ENCODE measurements around the gene ZDHHC14. TPM values are rescaled to one million over a fixed set of nuclear protein-coding genes. Genes with fewer than 3 reads are reported as not detected.
"Not testable (repeated sequence)": the region's sequence is repeated elsewhere in the genome, so short reads cannot be mapped to it uniquely, and the experiment has no call there.

Gene ZDHHC14
- total and polyA plus RNA-seq, 4 donors = 12.3 to 46.8 (median 28.1) TPM

DNA sequence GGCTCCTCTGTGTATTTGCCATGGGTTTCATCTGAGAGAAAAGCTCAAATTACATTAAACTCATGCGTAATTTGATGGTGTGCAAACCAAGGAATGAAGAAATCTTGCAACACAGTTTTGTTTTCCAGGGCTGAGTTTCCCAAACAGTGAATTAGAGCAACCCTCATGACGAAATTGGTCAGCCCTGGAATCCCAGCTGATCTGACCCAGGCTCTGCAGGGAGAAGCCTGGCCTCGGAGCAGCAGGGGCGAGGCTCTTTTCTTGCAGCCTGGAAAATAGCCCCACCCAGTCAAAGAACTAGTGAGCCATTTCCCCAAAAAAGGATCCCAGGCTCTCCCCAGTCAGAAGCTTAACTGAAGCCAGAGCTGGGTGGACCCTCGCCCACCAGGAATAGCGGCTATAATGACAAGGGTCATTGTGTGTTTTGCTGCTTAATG, 334.8 kb downstream of the ZDHHC14 start:
- H3K27me3 ChIP-seq (ENCODE audit: control insufficient read depth, insufficient read depth, low read length) = no peaks in the 10 kb centered on the region
- no peak overlapping the region for H3K4me3 ChIP-seq (ENCODE audit: low read depth, low read length)
- H3K36me3 ChIP-seq (ENCODE audit: control insufficient read depth, insufficient read depth, low read length) = no peaks in the 10 kb centered on the region
- DNase-seq (ENCODE audit: low read depth in 4 of 6, low spot score in 6 of 6) = peak in 1 of 6 donors; percentile 43
- H3K4me1 ChIP-seq (ENCODE audit: control insufficient read depth, insufficient read depth, low read length) = peaks cover 5% of the 10 kb centered on the region
- H3K9me3 ChIP-seq (ENCODE audit: control insufficient read depth, insufficient read depth, low read length) = no peaks in the 10 kb centered on the region
- H3K27ac ChIP-seq (ENCODE audit: low read depth, low read length) = no peak overlapping the region
- 75% methylated on average over 4 of the region's 6 CpGs for WGBS (ENCODE audit: insufficient coverage)

DNA sequence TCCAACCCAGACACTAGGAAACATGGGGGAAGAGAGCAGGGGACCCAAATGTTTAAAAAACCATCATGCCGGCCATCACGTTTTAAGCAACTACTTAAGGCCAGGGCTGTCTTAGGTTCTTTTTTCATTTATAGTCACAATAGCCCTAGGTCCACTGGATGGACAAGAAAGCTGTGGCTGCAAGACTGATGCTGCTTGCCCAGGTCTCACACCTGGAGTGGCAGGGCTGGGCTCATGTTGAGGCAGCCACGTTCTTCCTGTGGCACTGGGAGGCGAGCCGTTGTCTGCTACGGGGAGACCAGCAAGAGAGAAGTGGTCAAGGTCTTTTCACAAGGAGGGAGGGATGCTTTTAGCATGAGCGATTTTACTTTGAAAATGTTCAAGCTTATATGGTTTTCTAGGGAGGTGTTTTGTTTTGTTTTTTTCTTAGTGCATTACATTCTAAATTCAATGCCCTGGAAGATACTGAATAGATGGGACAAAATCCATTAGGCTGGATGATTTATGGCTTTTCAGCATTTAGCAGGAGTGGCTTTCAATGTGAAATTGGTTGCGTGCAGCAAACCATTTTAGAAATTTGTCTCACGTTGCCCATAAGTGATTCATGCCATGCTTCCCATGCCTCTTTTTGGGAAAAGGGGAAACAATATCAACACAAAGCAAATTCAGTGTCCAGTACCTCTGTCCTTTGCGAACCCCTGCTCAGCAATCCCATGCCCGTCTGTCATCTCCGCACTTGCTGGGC, 335.4 kb downstream of the ZDHHC14 start:
- 46% methylated on average over 9 of the region's 12 CpGs for WGBS (ENCODE audit: insufficient coverage)

DNA sequence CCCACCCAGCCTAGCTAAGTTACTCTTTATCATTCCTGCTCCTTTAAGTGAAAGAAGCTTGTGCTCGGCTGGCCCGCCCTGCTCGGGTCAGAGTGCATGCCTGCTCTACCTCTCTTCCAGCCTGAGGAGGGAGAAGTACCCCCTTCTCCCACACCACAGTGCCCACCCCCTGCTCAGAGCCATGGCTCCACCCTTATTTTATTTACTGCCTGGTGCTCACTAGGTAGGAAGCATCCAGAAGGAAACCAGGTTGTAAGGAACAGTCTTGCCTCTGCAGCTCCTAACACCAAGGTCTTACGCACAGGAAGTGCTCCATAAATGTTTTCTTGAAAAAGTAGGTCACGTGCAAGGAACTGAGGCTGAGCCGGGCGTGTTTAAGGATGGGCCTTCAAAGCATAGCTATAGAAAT, 336.4 kb downstream of the ZDHHC14 start:
- no peak overlapping the region for H3K27ac ChIP-seq (ENCODE audit: low read depth, low read length)
- H3K27me3 ChIP-seq (ENCODE audit: control insufficient read depth, insufficient read depth, low read length) = no peaks in the 10 kb centered on the region
- peaks cover 5% of the 10 kb centered on the region for H3K4me1 ChIP-seq (ENCODE audit: control insufficient read depth, insufficient read depth, low read length)
- no peak for DNase-seq (ENCODE audit: low read depth in 4 of 6, low spot score in 6 of 6)
- 77% methylated on average over 5 of the region's 7 CpGs for WGBS (ENCODE audit: insufficient coverage)
- H3K4me3 ChIP-seq (ENCODE audit: low read depth, low read length) = no peak overlapping the region
- H3K36me3 ChIP-seq (ENCODE audit: control insufficient read depth, insufficient read depth, low read length) = no peaks in the 10 kb centered on the region
- H3K9me3 ChIP-seq (ENCODE audit: control insufficient read depth, insufficient read depth, low read length) = no peaks in the 10 kb centered on the region

More for the DNA sequence above, 335.4 kb downstream of the ZDHHC14 start:
- no peaks in the 10 kb centered on the region for H3K36me3 ChIP-seq (ENCODE audit: control insufficient read depth, insufficient read depth, low read length)
- H3K27me3 ChIP-seq (ENCODE audit: control insufficient read depth, insufficient read depth, low read length) = no peaks in the 10 kb centered on the region
- H3K4me3 ChIP-seq (ENCODE audit: low read depth, low read length) = no peak overlapping the region
- peak in 1 of 6 donors; percentile 57 for DNase-seq (ENCODE audit: low read depth in 4 of 6, low spot score in 6 of 6)
- no peak overlapping the region for H3K27ac ChIP-seq (ENCODE audit: low read depth, low read length)
- peaks cover 5% of the 10 kb centered on the region for H3K4me1 ChIP-seq (ENCODE audit: control insufficient read depth, insufficient read depth, low read length)
- H3K9me3 ChIP-seq (ENCODE audit: control insufficient read depth, insufficient read depth, low read length) = no peaks in the 10 kb centered on the region

DNA sequence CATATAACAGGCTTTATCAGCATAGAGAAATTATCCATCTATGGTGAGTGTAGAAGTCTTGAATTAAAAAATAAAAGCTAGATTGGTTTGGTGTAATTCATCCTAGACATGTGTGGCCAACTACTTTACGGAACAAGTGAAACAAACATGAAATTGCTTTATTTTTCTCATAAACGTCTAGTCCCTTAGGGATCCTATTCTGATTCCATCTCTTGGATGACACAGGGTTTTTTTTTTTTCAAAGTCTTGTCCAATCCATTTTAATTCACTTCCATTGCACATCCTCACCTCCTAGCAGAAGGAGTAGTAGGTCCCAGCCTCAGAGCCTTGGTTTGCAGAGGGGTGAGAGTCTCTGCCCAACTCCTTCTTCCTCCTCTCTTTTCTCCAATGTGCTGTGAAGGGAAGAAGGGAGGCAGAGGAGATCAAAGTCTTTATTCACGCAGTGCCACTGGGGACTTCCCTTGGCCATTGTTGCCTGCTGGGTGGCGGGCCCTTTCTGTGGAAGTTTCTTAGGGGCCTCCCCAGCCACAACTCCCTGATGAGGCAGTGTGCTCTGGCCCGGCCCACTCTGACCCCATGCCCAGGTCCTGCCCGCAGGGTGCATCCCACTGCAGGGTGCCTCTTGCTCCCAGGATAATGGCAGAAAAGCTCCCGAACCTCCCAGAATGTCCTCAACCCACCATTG, 337.7 kb downstream of the ZDHHC14 start:
- no peak overlapping the region for H3K27ac ChIP-seq (ENCODE audit: low read depth, low read length)
- H3K27me3 ChIP-seq (ENCODE audit: control insufficient read depth, insufficient read depth, low read length) = no peaks in the 10 kb centered on the region
- DNase-seq (ENCODE audit: low read depth in 4 of 6, low spot score in 6 of 6) = no peak
- H3K36me3 ChIP-seq (ENCODE audit: control insufficient read depth, insufficient read depth, low read length) = no peaks in the 10 kb centered on the region
- no peaks in the 10 kb centered on the region for H3K9me3 ChIP-seq (ENCODE audit: control insufficient read depth, insufficient read depth, low read length)
- peaks cover 5% of the 10 kb centered on the region for H3K4me1 ChIP-seq (ENCODE audit: control insufficient read depth, insufficient read depth, low read length)
- 80% methylated on average over 5 of the region's 7 CpGs for WGBS (ENCODE audit: insufficient coverage)
- H3K4me3 ChIP-seq (ENCODE audit: low read depth, low read length) = no peak overlapping the region

DNA sequence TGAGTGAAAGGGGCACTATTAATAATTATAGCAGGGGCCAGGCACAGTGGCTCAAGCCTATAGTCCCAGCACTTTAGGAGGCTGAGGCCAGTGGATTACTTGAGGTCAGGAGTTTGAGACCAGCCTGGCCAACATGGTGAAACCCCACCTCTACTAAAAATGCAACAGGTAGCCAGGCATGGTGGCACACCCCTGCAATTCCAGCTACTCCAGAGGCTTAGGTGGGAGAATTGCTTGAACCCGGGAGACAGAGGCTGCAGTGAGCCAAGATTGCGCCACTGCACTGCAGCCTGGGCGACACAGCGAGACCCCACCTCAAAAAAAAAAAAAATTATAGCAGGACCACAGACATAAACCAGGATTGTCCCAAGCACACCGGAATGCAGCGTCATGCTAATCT, 340.0 kb downstream of the ZDHHC14 start:
- H3K4me1 ChIP-seq (ENCODE audit: control insufficient read depth, insufficient read depth, low read length); H3K36me3 ChIP-seq (ENCODE audit: control insufficient read depth, insufficient read depth, low read length); H3K9me3 ChIP-seq (ENCODE audit: control insufficient read depth, insufficient read depth, low read length); H3K27ac ChIP-seq (ENCODE audit: low read depth, low read length); H3K4me3 ChIP-seq (ENCODE audit: low read depth, low read length); DNase-seq (ENCODE audit: low read depth in 4 of 6, low spot score in 6 of 6); H3K27me3 ChIP-seq (ENCODE audit: control insufficient read depth, insufficient read depth, low read length): not testable (repeated sequence)
- WGBS (ENCODE audit: insufficient coverage) = 100% methylated on average over 3 of the region's 6 CpGs

DNA sequence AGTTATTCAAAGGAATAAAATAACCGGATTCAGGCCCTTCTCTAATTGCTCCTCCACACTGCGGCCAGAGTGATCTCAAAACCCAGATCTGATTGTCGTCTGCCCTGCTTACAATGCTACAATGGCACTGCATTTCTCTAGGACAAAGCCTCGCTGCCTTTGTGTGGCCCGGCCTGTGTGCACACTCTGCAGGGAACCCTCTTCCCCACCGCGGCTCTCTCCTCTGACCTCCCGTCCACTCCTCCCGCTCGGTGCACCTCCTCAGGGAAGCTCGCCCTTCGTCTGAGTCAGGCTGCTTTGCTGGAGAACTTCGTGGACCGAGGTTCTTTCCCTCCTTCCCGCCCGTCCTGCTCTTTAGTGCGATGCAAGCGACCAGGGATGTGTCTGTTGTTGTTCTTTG, 340.4 kb downstream of the ZDHHC14 start:
- DNase-seq (ENCODE audit: low read depth in 4 of 6, low spot score in 6 of 6) = no peak
- WGBS (ENCODE audit: insufficient coverage) = 42% methylated on average over 13 of the region's 18 CpGs

DNA sequence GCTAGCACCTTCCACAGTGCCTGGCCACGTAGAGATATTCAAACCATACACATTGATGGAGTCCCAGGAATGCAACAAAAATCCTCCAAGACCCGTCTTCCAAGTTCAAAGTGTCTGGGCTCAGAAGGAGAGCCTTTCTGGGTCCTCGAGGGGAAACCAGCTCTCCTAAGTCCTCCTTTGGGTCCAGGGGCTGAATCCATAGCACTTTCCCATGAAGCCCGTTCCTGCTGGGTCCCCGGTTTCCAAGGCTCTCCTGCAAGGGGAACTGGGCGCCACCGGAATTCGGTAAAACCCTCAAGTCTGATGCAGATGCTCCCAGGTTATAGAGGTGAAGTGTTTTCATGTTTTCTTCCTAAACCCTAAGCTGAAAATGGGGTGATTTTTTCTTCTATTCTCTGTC, 340.8 kb downstream of the ZDHHC14 start:
- WGBS (ENCODE audit: insufficient coverage) = 88% methylated on average over 5 of the region's 8 CpGs
- Histone ChIP-seq H3K4me1 (ENCODE audit: control insufficient read depth, insufficient read depth, low read length) (peaks cover 5% of the 10 kb centered on the region), H3K9me3 (ENCODE audit: control insufficient read depth, insufficient read depth, low read length) (no peaks in the 10 kb centered on the region), H3K36me3 (ENCODE audit: control insufficient read depth, insufficient read depth, low read length) (no peaks in the 10 kb centered on the region), H3K4me3 (ENCODE audit: low read depth, low read length) (no peak overlapping the region), H3K27me3 (ENCODE audit: control insufficient read depth, insufficient read depth, low read length) (no peaks in the 10 kb centered on the region), H3K27ac (ENCODE audit: low read depth, low read length) (no peak overlapping the region)
- DNase-seq (ENCODE audit: low read depth in 4 of 6, low spot score in 6 of 6) = no peak

More for the DNA sequence above, 340.4 kb downstream of the ZDHHC14 start:
- H3K27ac ChIP-seq (ENCODE audit: low read depth, low read length) = no peak overlapping the region
- H3K27me3 ChIP-seq (ENCODE audit: control insufficient read depth, insufficient read depth, low read length) = no peaks in the 10 kb centered on the region
- peaks cover 5% of the 10 kb centered on the region for H3K4me1 ChIP-seq (ENCODE audit: control insufficient read depth, insufficient read depth, low read length)
- H3K36me3 ChIP-seq (ENCODE audit: control insufficient read depth, insufficient read depth, low read length) = no peaks in the 10 kb centered on the region
- no peaks in the 10 kb centered on the region for H3K9me3 ChIP-seq (ENCODE audit: control insufficient read depth, insufficient read depth, low read length)
- no peak overlapping the region for H3K4me3 ChIP-seq (ENCODE audit: low read depth, low read length)

DNA sequence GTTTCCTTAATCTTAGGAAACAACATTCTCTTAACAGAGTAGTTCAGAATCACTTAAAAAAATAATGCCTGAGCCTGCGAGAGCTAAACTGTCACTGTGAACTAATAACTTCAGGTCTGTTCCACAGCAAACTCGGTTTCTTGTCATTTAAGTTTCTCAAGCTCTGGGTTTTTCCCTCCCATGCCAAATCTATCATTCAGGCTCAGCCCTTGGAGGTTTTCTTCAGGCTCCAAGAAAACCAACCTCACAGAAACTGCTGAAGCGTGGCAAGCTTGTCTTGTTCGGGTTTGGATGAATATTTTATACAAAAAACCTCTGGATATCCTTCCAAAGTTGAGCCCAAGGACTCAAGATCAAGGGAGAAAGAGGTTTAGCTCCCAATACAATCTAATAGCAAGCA, 342.4 kb downstream of the ZDHHC14 start:
- H3K27ac ChIP-seq (ENCODE audit: low read depth, low read length) = no peak overlapping the region
- 81% methylated on average over 2 of the region's 4 CpGs for WGBS (ENCODE audit: insufficient coverage)
- H3K27me3 ChIP-seq (ENCODE audit: control insufficient read depth, insufficient read depth, low read length) = no peaks in the 10 kb centered on the region
- H3K4me3 ChIP-seq (ENCODE audit: low read depth, low read length) = no peak overlapping the region
- no peaks in the 10 kb centered on the region for H3K36me3 ChIP-seq (ENCODE audit: control insufficient read depth, insufficient read depth, low read length)
- no peaks in the 10 kb centered on the region for H3K9me3 ChIP-seq (ENCODE audit: control insufficient read depth, insufficient read depth, low read length)
- peaks cover 5% of the 10 kb centered on the region for H3K4me1 ChIP-seq (ENCODE audit: control insufficient read depth, insufficient read depth, low read length)
- DNase-seq (ENCODE audit: low read depth in 4 of 6, low spot score in 6 of 6) = no peak

DNA sequence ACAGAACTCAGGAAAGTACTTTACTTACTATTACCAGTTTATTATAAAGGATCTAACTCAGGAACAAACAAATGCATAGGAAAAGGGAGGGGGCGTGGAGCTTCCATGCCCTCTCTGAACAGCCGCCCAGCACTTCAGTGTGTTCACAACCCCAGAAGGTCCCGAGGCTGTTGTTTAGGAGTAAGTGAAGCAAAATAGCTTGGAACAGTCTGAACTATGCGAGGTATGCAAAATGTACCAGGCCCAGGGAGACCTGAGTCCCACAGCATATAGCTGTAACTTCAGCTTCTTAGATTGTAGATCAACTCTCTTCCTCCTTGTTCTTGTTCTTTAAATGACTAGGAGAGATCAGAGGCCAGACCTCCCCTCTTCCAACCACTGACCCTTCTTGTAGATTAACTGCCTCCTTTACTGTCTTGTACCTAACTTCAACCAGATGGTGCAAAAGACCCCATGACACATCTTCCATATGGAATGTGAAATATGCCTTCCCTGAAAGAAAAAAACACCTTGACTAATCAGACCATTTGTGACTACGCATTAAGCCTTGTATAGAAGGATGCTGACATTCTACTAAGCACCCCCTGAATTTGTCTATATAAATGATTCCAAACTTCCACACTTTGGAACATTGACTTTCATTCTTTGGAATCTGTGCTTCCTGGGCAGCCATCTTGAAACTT, 343.3 kb downstream of the ZDHHC14 start:
- no peaks in the 10 kb centered on the region for H3K4me1 ChIP-seq (ENCODE audit: control insufficient read depth, insufficient read depth, low read length)
- H3K27ac ChIP-seq (ENCODE audit: low read depth, low read length) = no peak overlapping the region
- no peaks in the 10 kb centered on the region for H3K9me3 ChIP-seq (ENCODE audit: control insufficient read depth, insufficient read depth, low read length)
- H3K27me3 ChIP-seq (ENCODE audit: control insufficient read depth, insufficient read depth, low read length) = no peaks in the 10 kb centered on the region
- no peak overlapping the region for H3K4me3 ChIP-seq (ENCODE audit: low read depth, low read length)
- no peaks in the 10 kb centered on the region for H3K36me3 ChIP-seq (ENCODE audit: control insufficient read depth, insufficient read depth, low read length)
- DNase-seq (ENCODE audit: low read depth in 4 of 6, low spot score in 6 of 6) = no peak
- WGBS (ENCODE audit: insufficient coverage) = 95% methylated on average over 3 of the region's 5 CpGs

All from spinal cord (tissue), 10 donors.